Measurements from ENCODE around the gene PRKCI.

GRCh38 chr3:170201527-170201926, 20.7 kb upstream of the PRKCI start:
- TF ChIP-seq, protein P1, sequence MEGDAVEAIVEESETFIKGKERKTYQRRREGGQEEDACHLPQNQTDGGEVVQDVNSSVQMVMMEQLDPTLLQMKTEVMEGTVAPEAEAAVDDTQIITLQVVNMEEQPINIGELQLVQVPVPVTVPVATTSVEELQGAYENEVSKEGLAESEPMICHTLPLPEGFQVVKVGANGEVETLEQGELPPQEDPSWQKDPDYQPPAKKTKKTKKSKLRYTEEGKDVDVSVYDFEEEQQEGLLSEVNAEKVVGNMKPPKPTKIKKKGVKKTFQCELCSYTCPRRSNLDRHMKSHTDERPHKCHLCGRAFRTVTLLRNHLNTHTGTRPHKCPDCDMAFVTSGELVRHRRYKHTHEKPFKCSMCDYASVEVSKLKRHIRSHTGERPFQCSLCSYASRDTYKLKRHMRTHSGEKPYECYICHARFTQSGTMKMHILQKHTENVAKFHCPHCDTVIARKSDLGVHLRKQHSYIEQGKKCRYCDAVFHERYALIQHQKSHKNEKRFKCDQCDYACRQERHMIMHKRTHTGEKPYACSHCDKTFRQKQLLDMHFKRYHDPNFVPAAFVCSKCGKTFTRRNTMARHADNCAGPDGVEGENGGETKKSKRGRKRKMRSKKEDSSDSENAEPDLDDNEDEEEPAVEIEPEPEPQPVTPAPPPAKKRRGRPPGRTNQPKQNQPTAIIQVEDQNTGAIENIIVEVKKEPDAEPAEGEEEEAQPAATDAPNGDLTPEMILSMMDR (IDR thresholded peaks at IDR 0.05) = no peak
- TF ChIP-seq POLR2A (IDR thresholded peaks at IDR 0.05) = no peak
